Ishikawa (cell line): ENCODE results near the gene SH3BP2.

Experiments used
- CEBPB ChIP-seq: IDR thresholded peaks from 2 replicates; pipeline ENCODE4 v1.6.1; 2012
- CREB1 ChIP-seq: IDR thresholded peaks from 2 replicates; pipeline ENCODE4 v1.6.1; 2012; ENCODE audit warnings: low read depth
- EGR1 ChIP-seq: IDR thresholded peaks from 2 replicates; pipeline ENCODE4 v1.6.1; 2012
- EP300 ChIP-seq: IDR thresholded peaks from 2 replicates; pipeline ENCODE4 v1.6.1; 2012; ENCODE audit warnings: borderline replicate concordance
- FOXM1 ChIP-seq: IDR thresholded peaks from 2 replicates; pipeline ENCODE4 v1.6.1; 2012; ENCODE audit warnings: low read depth, borderline replicate concordance
- NFIC ChIP-seq: IDR thresholded peaks from 2 replicates; pipeline ENCODE4 v1.6.1; 2012
- RAD21 ChIP-seq: IDR thresholded peaks from 2 replicates; pipeline ENCODE4 v1.6.1; 2012; ENCODE audit warnings: low read depth
- TAF1 ChIP-seq: IDR thresholded peaks from 2 replicates; pipeline ENCODE4 v1.6.1; 2012; ENCODE audit warnings: low read depth, mild to moderate bottlenecking
- TCF12 ChIP-seq: IDR thresholded peaks from 2 replicates; pipeline ENCODE4 v1.6.1; 2012; ENCODE audit warnings: low read depth
- TEAD4 ChIP-seq: IDR thresholded peaks from 2 replicates; pipeline ENCODE4 v1.6.1; 2012
- YY1 ChIP-seq: IDR thresholded peaks from 2 replicates; pipeline ENCODE4 v1.6.1; 2012; ENCODE audit warnings: low read depth
- ZBTB7A ChIP-seq: IDR thresholded peaks from 2 replicates; pipeline ENCODE4 v1.6.1; 2012; ENCODE audit warnings: low read depth
- TF ChIP-seq, protein P1 (sequence below): IDR thresholded peaks from 2 replicates; pipeline ENCODE4 v1.6.1; 2012
- TF ChIP-seq, protein P2 (sequence below): IDR thresholded peaks from 2 replicates; pipeline ENCODE4 v1.6.1; 2012
- TF ChIP-seq, protein P3 (sequence below): IDR thresholded peaks from 2 replicates; pipeline ENCODE4 v1.6.1; 2012; ENCODE audit warnings: low read depth, mild to moderate bottlenecking

The SH3BP2 gene

DNA sequence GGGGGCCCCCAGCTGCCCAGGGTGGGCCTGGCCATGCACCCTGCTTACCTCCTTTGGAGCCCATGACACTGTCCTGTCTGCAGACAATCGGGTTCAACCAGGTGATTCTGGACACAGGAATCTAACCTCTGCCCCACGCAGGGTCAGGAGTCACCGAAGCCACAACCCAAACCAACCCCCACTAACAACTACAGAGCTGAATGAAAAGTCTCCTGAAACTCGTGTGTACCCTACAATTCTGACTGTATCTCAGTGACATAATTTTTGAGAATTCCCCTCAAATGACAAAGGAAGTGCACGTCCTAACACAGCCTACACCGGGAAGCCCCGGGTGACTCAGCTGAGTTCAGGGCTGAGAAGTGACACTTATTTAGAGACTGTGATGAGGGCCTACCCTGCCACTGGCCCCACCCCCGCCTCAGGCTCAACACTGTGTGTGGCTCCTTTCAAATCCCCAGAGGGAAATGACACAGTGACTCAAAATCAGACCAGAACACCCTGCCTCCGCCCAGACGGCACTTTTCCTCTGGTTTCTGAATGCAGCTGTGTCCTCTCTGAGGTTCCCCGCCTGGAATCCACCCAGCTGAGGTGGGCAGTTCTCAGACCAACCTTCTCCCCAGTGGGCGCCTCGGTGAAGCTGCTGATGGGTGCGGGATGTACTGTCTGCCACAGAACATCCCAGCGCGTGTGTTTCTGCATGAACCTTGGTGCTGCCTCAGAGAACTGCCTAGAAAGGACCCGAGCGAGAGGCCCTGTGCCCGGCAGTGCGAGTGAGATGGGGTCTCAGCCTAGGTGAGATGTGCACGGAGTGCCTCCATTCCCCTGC is 46.7 kb upstream of the SH3BP2 start:
- TF ChIP-seq TAF1 (no peak), RAD21 (no peak)

DNA sequence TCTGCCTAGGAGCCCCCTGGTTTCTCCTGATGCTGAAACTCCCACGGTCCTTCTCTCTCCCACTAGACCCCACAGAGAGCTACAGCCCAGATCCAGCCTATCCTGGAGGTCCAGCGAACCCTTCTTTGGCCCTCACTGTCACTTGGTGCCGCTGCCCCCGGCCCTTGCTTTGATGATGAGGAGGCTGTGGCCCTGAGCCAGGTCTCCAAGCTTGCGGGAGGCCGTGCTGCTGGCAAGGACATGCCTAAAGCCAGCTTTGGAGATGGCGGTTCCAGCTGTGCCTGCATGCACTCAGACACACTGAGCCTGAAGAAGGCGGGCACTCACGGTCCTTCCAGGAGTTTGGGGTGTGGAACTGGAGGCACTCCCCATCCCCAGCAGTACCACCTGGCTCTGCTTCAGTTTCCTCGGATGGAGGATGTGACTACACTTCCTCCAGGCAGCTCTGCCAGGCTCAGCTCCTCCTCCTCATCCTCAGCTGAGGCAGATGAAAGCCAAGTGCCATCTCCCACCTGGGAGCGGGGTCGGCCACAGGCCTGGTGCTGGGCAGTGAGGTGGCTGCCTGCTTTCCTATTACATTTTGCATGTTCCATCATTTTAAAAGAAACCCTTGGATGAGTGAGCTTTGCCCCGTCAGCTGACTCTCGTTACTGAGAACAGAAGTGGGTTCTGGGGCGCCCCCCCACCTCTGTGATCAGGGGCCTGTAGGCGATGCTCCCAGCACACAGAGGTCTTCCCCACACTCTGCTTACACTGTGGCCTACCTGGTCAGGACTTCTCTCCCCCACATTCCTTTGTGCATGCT is 45.8 kb upstream of the SH3BP2 start:
- TF ChIP-seq CREB1 (no peak), YY1 (no peak), NFIC (no peak), RAD21 (no peak), EP300 (no peak), TCF12 (no peak), FOXM1 (no peak), CEBPB (no peak), ZBTB7A (no peak), TAF1 (no peak), TEAD4 (no peak), EGR1 (no peak)
- TF ChIP-seq, protein P1, sequence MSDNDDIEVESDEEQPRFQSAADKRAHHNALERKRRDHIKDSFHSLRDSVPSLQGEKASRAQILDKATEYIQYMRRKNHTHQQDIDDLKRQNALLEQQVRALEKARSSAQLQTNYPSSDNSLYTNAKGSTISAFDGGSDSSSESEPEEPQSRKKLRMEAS = no peak
- TF ChIP-seq, protein P2, sequence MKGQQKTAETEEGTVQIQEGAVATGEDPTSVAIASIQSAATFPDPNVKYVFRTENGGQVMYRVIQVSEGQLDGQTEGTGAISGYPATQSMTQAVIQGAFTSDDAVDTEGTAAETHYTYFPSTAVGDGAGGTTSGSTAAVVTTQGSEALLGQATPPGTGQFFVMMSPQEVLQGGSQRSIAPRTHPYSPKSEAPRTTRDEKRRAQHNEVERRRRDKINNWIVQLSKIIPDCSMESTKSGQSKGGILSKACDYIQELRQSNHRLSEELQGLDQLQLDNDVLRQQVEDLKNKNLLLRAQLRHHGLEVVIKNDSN = no peak
- TF ChIP-seq, protein P3, sequence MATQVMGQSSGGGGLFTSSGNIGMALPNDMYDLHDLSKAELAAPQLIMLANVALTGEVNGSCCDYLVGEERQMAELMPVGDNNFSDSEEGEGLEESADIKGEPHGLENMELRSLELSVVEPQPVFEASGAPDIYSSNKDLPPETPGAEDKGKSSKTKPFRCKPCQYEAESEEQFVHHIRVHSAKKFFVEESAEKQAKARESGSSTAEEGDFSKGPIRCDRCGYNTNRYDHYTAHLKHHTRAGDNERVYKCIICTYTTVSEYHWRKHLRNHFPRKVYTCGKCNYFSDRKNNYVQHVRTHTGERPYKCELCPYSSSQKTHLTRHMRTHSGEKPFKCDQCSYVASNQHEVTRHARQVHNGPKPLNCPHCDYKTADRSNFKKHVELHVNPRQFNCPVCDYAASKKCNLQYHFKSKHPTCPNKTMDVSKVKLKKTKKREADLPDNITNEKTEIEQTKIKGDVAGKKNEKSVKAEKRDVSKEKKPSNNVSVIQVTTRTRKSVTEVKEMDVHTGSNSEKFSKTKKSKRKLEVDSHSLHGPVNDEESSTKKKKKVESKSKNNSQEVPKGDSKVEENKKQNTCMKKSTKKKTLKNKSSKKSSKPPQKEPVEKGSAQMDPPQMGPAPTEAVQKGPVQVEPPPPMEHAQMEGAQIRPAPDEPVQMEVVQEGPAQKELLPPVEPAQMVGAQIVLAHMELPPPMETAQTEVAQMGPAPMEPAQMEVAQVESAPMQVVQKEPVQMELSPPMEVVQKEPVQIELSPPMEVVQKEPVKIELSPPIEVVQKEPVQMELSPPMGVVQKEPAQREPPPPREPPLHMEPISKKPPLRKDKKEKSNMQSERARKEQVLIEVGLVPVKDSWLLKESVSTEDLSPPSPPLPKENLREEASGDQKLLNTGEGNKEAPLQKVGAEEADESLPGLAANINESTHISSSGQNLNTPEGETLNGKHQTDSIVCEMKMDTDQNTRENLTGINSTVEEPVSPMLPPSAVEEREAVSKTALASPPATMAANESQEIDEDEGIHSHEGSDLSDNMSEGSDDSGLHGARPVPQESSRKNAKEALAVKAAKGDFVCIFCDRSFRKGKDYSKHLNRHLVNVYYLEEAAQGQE = no peak

DNA sequence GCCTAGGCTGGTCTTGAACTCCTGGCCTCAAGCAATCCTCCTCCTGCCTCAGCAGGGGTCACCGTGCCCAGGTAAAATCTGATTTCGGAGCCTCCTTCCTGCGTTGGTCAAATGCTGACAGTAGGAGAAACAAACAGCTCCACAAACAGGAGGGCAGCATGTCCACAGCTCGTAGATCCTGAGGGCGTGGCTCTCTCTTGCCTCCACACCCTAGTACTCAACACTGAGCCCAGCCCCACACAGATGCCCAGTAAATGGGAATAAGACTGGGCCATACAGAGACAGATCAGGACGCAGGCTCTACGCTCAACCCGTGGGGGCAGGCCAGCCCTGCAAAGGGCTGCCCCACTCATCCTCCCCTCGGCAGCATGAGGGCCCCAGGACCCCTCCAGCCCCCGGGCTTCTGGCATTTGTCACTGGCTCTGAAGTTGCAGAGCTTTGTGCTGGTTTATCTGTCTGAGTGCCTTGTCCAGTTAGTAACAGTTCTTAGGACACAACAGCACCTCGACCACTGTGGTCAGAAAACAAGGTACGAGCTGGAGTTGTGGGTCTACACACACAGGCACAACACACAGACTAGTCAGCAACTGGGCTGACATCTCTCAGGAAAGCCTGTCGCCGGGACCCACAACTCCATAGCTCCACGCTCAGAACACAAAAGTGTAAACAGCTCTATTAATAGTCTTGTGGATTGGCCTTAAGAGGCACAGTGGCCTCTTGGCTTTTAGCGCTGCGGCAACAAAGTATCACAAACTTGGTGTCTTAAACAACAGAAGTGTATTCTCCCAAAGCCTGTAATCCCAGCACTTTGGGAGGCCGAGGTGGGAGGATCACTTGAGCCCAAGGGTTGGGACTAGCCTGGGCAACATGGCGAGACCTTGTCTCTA is 41.9 kb upstream of the SH3BP2 start:
- TF ChIP-seq, protein P1 = no peak
- TF ChIP-seq, protein P3 = no peak
- TF ChIP-seq RAD21 (no peak), TEAD4 (no peak), ZBTB7A (no peak), NFIC (no peak), EP300 (no peak), YY1 (no peak), TCF12 (no peak), CREB1 (no peak), EGR1 (no peak), FOXM1 (no peak), TAF1 (no peak), CEBPB (no peak)
- TF ChIP-seq, protein P2 = no peak

DNA sequence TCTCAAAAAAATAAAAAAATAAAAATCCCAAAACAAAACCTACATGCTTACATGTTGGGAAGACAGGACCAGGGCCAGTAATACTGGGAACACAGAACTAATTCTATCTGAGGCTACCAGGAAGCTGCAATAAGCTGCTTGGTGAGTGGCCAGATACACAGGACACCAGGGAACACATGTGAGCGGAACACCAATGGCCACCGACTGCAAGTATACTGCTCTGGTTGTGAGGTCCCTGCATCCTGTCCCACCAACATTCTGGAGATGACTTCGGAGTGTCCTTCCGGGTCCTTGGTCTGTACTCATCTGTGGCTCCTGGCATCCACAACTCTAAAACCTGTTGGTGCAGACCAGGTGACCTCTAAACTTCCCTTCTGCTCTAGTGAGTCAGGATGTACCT is 39.4 kb upstream of the SH3BP2 start:
- TF ChIP-seq, protein P1 = no peak
- TF ChIP-seq, protein P3 = no peak
- no peak for TF ChIP-seq FOXM1
- TF ChIP-seq TAF1 = no peak
- no peak for TF ChIP-seq EGR1
- TF ChIP-seq YY1 = no peak
- TF ChIP-seq, protein P2 = no peak
- no peak for TF ChIP-seq TCF12
- no peak for TF ChIP-seq RAD21
- no peak for TF ChIP-seq EP300
- TF ChIP-seq NFIC = no peak
- TF ChIP-seq ZBTB7A = no peak
- TF ChIP-seq CEBPB = no peak
- TF ChIP-seq TEAD4 = no peak
- TF ChIP-seq CREB1 = no peak
